Muscle of leg (tissue), 11 donors: ENCODE data around the gene CTF1. TPM values are rescaled to one million over a fixed set of nuclear protein-coding genes. Genes with fewer than 3 reads are reported as not detected.
"Not testable (repeated sequence)": the region's sequence is repeated elsewhere in the genome, so short reads cannot be mapped to it uniquely, and the experiment has no call there.

Experiments
- DNase-seq: peaks from one replicate; pipeline ENCODE4 v3.0.0; 2013
- H3K27ac ChIP-seq: one replicate; pipeline ENCODE4 v1.5.1; 2013; ENCODE audit warnings: mild to moderate bottlenecking, low read length, control low read depth
- H3K27me3 ChIP-seq: one replicate; pipeline ENCODE4 v1.6.1; 2013; ENCODE audit warnings: low read length; ENCODE audit not compliant: control insufficient read depth, insufficient read depth
- H3K36me3 ChIP-seq: one replicate; pipeline ENCODE4 v1.6.1; 2013; ENCODE audit warnings: low read length; ENCODE audit not compliant: control insufficient read depth, insufficient read depth
- H3K4me1 ChIP-seq: one replicate; pipeline ENCODE4 v1.6.1; 2013; ENCODE audit warnings: low read length; ENCODE audit not compliant: control insufficient read depth, insufficient read depth
- H3K4me3 ChIP-seq: one replicate; pipeline ENCODE4 v1.5.1; 2013; ENCODE audit warnings: low read length, control low read depth
- H3K9me3 ChIP-seq: replicated peaks from 2 replicates; pipeline ENCODE4 v1.6.1; 2013; ENCODE audit warnings: low read depth, low read length; ENCODE audit not compliant: control insufficient read depth
- WGBS: methylation state at CpG from one replicate; pipeline ENCODE4 v1.1.5; 2013; ENCODE audit warnings: missing lambda C conversion rate; ENCODE audit not compliant: insufficient coverage; 5-methylcytosine and 5-hydroxymethylcytosine counted together
- polyA plus RNA-seq, 8 donors: library from polyadenylated mRNA; unstranded; fragments of 120-200 nt; gene quantifications; one replicate each; pipeline versions ENCODE4 v1.2.1 to v1.2.3, GENCODE V29; 2013; ENCODE audit warnings: inconsistent platforms in 1 of 8, low replicate concordance in 1 of 8; ENCODE audit not compliant: insufficient read length in 8 of 8, insufficient read depth in 1 of 8
- total RNA-seq: library from RNA; stranded (reverse); fragments of 120-200 nt; gene quantifications from one replicate; pipeline ENCODE4 v1.2.4, GENCODE V29; 2013

Gene CTF1
- total and polyA plus RNA-seq, 9 donors: 1.7 to 11.9 (median 9.7) TPM

DNA sequence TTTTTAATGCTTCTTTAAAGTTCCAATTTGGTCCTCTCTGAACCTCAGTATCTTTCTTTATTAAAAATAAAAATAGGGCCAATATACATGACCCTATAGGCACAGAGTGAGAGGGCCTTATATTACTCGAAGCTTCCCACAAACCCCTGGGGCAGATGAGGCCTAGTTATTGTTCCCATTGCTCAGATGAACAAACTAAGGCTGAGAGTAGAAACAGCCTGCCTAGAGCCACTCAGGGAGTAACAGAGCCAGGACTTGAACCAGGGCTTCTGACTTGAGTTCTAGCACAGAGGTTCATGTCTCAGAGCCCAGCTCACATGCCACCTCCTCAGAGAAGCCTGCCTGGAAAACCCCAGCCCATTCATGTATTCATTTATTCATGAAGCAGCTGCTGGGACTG lies 10.3 kb upstream of the CTF1 start:
- DNase-seq: no peak
- Histone ChIP-seq H3K36me3 (peaks cover 70% of the 10 kb centered on the region), H3K9me3 (no peaks in the 10 kb centered on the region), H3K4me1 (no peaks in the 10 kb centered on the region), H3K27ac (no peak overlapping the region), H3K27me3 (no peaks in the 10 kb centered on the region), H3K4me3 (no peak overlapping the region)
- 100% methylated on average over 1 of the region's 1 CpG for WGBS

DNA sequence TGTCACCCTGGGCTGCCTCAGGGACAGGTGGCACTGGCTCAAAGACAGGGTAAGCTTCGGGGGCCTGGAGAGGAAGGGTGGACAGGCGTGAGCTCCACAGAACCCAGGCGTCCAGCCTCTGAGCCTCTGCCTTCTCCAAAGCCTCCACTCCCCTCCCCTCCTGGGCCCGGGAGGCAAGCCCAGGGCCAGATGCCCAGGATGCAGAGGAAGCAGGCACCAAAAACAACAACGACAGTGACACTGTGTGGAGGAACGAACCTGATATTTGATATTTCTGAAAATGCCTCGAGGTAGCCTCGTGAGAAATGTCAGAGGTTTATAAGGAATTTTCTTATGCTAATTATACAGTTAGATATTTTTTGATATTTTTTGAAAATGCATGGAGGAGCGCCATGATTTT lies 8.5 kb upstream of the CTF1 start:
- H3K4me3 ChIP-seq: no peak overlapping the region
- H3K4me1 ChIP-seq: peaks cover 7% of the 10 kb centered on the region
- WGBS: no CpG with 5 or more reads among the region's 9 CpGs
- no peaks in the 10 kb centered on the region for H3K27me3 ChIP-seq
- DNase-seq: no peak
- H3K27ac ChIP-seq: no peak overlapping the region
- peaks cover 69% of the 10 kb centered on the region for H3K36me3 ChIP-seq
- no peaks in the 10 kb centered on the region for H3K9me3 ChIP-seq

- H3K4me1 ChIP-seq: peaks cover 13% of the 10 kb centered on the region
- H3K4me3 ChIP-seq: no peak overlapping the region
- H3K27ac ChIP-seq: no peak overlapping the region
- no peaks in the 10 kb centered on the region for H3K27me3 ChIP-seq
- WGBS: 85% methylated on average over 5 of the region's 8 CpGs
- H3K9me3 ChIP-seq: no peaks in the 10 kb centered on the region
- peaks cover 67% of the 10 kb centered on the region for H3K36me3 ChIP-seq
- DNase-seq: no peak
Observed at GRCh38 chr16:30888856-30889499, 7.4 kb upstream of the CTF1 start.

- Histone ChIP-seq H3K27ac (no peak overlapping the region), H3K36me3 (peaks cover 60% of the 10 kb centered on the region), H3K4me1 (peaks cover 19% of the 10 kb centered on the region), H3K4me3 (no peak overlapping the region), H3K27me3 (no peaks in the 10 kb centered on the region), H3K9me3 (no peaks in the 10 kb centered on the region)
- no peak for DNase-seq
- 72% methylated on average over 5 of the region's 5 CpGs for WGBS
Observed at GRCh38 chr16:30889721-30890120, 6.7 kb upstream of the CTF1 start.

DNA sequence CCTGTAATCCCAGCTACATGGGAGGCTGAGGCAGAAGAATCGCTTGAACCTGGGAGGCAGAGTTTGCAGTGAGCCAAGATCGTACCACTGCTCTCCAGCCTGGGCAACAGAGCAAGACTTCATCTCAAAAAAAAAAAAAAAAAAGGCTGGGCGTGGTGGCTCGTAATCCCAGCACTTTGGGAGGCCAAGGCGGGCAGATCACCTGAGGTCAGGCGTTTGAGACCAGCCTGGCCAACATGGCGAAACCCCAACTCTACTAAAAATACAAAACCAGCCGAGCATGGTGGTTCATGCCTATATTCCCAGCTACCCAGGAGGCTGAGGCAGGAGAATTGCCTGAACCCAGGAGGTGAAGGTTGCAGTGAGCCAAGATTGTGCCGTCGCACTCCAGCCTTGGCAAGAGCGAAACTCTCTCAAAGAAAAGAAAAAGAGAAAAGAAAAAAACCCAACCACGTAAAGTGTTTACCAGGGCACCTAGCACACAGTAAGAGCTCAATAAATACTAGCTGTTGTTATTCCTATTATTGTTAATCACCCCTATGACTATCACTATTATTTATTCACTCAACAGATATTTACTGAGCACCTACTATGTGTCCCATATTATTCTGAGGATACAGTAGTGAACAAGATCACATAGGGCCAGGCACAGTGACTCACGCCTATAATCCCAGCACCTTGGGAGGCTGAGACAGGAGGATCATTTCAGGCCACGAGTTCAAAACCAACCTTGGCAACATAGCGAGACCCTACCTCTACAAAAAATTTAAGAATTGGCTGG lies 5.2 kb upstream of the CTF1 start:
- not testable (repeated sequence) for H3K27ac ChIP-seq, H3K4me3 ChIP-seq, H3K9me3 ChIP-seq, DNase-seq, H3K27me3 ChIP-seq
- Histone ChIP-seq H3K4me1 (peaks cover 34% of the 10 kb centered on the region), H3K36me3 (peaks cover 46% of the 10 kb centered on the region)
- 97% methylated on average over 5 of the region's 15 CpGs for WGBS

- Histone ChIP-seq H3K4me1 (peaks cover 46% of the 10 kb centered on the region), H3K9me3 (no peaks in the 10 kb centered on the region), H3K36me3 (peaks cover 32% of the 10 kb centered on the region), H3K4me3 (peak overlapping the region; percentile 94), H3K27me3 (no peaks in the 10 kb centered on the region), H3K27ac (peak overlapping the region; percentile 87)
- 52% methylated on average over 5 of the region's 20 CpGs for WGBS
- peak; percentile 27 for DNase-seq
Observed at GRCh38 chr16:30892670-30893416, 3.6 kb upstream of the CTF1 start.

DNA sequence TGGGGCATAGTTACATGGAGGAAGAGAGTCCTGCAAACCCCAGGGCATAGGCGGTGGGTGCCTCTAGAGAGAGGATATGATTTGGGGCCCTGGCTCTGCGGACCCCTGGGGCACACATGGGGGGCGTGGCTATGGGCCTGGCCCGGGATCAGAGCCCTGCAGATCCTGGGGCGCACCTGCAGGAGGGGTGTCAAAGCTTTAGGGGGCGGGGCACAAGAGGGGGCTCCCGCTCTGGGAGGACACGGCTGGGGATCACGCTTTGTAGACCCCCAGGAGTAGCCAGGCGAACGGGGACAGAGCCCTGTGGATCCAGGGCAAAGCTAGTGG lies 3.0 kb upstream of the CTF1 start:
- peaks cover 46% of the 10 kb centered on the region for H3K4me1 ChIP-seq
- no peaks in the 10 kb centered on the region for H3K9me3 ChIP-seq
- 1% methylated on average over 11 of the region's 11 CpGs for WGBS
- no peaks in the 10 kb centered on the region for H3K27me3 ChIP-seq
- DNase-seq: peak; percentile 37
- H3K4me3 ChIP-seq: peak overlapping the region; percentile 94
- H3K36me3 ChIP-seq: peaks cover 30% of the 10 kb centered on the region
- H3K27ac ChIP-seq: peak overlapping the region; percentile 87

- H3K9me3 ChIP-seq: no peaks in the 10 kb centered on the region
- H3K4me1 ChIP-seq: peaks cover 46% of the 10 kb centered on the region
- WGBS: under 1% methylated on average over 92 of the region's 97 CpGs
- H3K27ac ChIP-seq: peak within 1 kb of the TSS; percentile 87
- DNase-seq: peak; percentile 97
- no peaks in the 10 kb centered on the region for H3K27me3 ChIP-seq
- peak within 1 kb of the TSS; percentile 94 for H3K4me3 ChIP-seq
- peaks cover 25% of the 10 kb centered on the region for H3K36me3 ChIP-seq
Observed at GRCh38 chr16:30893744-30894539, 2.5 kb upstream of the CTF1 start, which contains the start of gene BCL7C. Gene BCL7C, minus strand, starts transcription at chr16:30894077. Its CDS starts 133 bp downstream, at chr16:30893944.

DNA sequence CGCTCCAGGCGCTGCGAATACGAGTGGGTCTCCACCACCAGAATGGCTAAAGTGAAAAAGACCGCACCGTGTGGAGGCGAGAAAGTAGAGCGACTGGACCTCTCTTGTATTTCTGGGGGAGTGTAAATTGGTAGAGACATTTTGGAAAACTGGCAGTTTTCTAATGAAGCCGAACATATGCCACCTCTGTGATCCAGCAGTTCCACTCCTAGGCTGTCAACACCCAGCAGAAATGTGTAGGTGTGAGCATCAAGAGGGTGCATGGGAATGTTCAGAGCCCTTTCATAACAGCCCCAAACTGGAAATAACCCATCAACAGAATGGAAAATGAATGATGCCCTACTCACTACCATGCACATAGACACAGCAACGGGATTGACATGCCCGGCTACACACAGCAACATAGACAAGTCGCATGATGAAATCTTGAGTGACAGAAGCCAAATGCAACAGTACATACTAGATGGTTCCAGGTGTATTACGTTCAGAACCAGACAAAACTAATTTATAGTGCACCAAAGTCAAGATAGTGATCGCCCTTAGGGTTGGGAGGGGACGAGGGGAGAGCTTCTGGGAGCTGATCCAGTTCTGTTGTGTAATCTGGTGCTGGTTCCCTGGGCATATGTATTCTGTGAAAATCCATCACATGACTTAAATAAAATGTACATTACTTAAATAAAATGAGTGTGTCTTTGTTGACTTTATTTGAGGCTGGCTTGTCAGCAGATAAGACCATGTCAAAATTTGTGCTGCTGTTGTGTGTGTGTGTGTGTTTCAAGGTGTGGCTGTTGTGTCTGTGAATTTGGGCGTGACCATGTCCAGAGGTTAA lies 1.7 kb upstream of the CTF1 start:
- no peaks in the 10 kb centered on the region for H3K9me3 ChIP-seq
- H3K4me1 ChIP-seq: peaks cover 46% of the 10 kb centered on the region
- H3K27ac ChIP-seq: peak overlapping the region; percentile 97
- WGBS: no CpG with 5 or more reads among the region's 16 CpGs
- peaks cover 17% of the 10 kb centered on the region for H3K36me3 ChIP-seq
- H3K4me3 ChIP-seq: peak overlapping the region; percentile 41
- H3K27me3 ChIP-seq: no peaks in the 10 kb centered on the region
- peak; percentile 29 for DNase-seq
